GM19099 (cell line): ENCODE measurements around the gene DHDH.

Source experiments
- POLR2A ChIP-seq: IDR thresholded peaks from 3 replicates; pipeline ENCODE4 v1.6.1; 2011; ENCODE audit warnings: low read depth; ENCODE audit not compliant: insufficient read length; ENCODE audit errors: extremely low read depth

Gene DHDH

GRCh38 chr19:48945817-48946216 is 12.3 kb downstream of the DHDH start:
- no peak for TF ChIP-seq POLR2A

GRCh38 chr19:48946463-48947257 is 13.2 kb downstream of the DHDH start:
- TF ChIP-seq POLR2A: no peak

- TF ChIP-seq POLR2A: no peak
Measured at GRCh38 chr19:48947258-48947542, 13.7 kb downstream of the DHDH start.

GRCh38 chr19:48950159-48950558 is 16.7 kb downstream of the DHDH start:
- TF ChIP-seq POLR2A: no peak

GRCh38 chr19:48950830-48951519 is 17.5 kb downstream of the DHDH start:
- TF ChIP-seq POLR2A: no peak

GRCh38 chr19:48953141-48953540 is 19.6 kb downstream of the DHDH start:
- no peak for TF ChIP-seq POLR2A

GRCh38 chr19:48953990-48954594 is 20.6 kb downstream of the DHDH start:
- TF ChIP-seq POLR2A: no peak

- TF ChIP-seq POLR2A: peak; percentile 82
Measured at GRCh38 chr19:48954595-48955307, 21.3 kb downstream of the DHDH start, which contains the start of gene BAX. TSS of gene BAX (plus strand) at chr19:48954875. CDS start at chr19:48954929, 54 bp downstream.

GRCh38 chr19:48955308-48955958 is 21.9 kb downstream of the DHDH start:
- TF ChIP-seq POLR2A: no peak

- no peak for TF ChIP-seq POLR2A
Measured at GRCh38 chr19:48958006-48958405, 24.5 kb downstream of the DHDH start.

- no peak for TF ChIP-seq POLR2A
Measured at GRCh38 chr19:48959341-48960239, 26.1 kb downstream of the DHDH start.

GRCh38 chr19:48961051-48961649 is 27.7 kb downstream of the DHDH start:
- no peak for TF ChIP-seq POLR2A

- no peak for TF ChIP-seq POLR2A
Measured at GRCh38 chr19:48961673-48962028, 28.2 kb downstream of the DHDH start.
